ENCODE data around the gene RNGTT. TPM values are rescaled to one million over a fixed set of nuclear protein-coding genes. Genes with fewer than 3 reads are reported as not detected.
"Not testable (repeated sequence)": the region's sequence is repeated elsewhere in the genome, so short reads cannot be mapped to it uniquely, and the experiment has no call there.

RNGTT gene
- total RNA-seq, 1 donor, result 24.9 TPM

DNA sequence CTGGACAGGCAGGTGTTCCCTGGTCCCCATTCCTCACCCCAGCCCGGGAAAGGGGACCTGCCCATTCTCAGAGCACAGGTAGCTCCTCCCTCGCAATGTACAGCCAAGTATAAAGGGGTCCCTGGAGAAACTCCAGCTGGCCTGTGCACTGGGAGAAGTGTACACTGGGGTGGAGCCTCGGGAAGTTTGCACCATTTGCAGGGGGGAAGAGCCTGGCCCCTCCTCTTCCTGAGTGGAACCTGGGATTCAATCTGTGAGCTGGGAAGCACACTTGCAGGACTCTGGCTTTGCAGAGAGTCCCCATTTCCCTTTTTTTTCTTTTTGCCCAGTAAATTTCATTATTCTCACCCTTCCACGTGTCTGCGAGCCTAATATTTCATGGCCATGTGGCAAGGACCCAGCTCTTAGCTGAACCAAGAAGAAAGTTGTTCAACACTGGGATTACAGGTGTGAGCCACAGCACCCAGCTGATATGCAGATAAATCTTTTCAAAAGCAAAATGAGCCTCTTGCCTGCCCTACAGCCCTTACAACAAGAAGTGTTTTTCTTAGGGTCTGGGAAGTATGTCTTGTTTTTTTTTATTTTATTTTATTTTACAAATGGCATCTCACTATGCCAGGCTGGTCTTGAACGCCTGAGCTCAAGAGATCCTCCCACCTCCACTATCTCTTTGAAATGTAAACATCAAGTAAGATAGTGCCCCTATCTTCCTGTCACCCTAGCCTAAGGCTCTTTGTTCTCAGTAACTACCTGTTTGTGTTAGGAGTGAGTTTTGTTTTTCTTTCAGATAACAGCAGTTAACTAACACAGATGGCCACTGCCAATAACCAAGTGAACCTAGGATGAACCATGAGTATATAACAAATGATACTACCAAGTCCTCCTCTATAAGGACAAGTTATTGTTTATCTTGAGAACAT lies 9.3 kb upstream of the RNGTT start:
- H3K4me3 ChIP-seq (ENCODE audit: low read depth, low read length), result no peak overlapping the region
- DNase-seq (ENCODE audit: low read depth), result no peak
- TF ChIP-seq, protein P1, sequence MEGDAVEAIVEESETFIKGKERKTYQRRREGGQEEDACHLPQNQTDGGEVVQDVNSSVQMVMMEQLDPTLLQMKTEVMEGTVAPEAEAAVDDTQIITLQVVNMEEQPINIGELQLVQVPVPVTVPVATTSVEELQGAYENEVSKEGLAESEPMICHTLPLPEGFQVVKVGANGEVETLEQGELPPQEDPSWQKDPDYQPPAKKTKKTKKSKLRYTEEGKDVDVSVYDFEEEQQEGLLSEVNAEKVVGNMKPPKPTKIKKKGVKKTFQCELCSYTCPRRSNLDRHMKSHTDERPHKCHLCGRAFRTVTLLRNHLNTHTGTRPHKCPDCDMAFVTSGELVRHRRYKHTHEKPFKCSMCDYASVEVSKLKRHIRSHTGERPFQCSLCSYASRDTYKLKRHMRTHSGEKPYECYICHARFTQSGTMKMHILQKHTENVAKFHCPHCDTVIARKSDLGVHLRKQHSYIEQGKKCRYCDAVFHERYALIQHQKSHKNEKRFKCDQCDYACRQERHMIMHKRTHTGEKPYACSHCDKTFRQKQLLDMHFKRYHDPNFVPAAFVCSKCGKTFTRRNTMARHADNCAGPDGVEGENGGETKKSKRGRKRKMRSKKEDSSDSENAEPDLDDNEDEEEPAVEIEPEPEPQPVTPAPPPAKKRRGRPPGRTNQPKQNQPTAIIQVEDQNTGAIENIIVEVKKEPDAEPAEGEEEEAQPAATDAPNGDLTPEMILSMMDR (IDR thresholded peaks at IDR 0.05; ENCODE audit: insufficient read depth, low read length), result no peak

DNA sequence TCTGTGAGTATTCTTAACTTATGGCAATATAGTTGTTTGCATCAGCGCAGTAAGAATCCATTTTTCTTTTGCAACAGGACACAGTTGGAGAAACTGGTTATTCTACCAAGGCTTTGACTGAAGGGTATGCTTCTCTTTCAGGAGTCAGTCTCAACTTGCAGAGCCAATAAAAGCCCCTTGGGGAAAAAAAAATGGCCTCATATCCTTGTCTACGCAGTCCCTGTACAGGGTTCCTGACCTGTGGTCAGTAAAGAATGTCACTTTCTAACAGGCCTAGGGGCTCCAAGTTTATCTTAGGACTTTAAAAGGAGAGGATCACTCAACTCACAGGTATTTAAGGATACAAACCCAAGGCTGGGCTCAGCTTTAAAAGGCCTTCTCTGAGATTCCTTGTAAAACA lies 6.9 kb upstream of the RNGTT start:
- no peak overlapping the region for H3K4me3 ChIP-seq (ENCODE audit: low read depth, low read length)
- TF ChIP-seq, protein P1 (IDR thresholded peaks at IDR 0.05; ENCODE audit: insufficient read depth, low read length), result no peak
- DNase-seq (ENCODE audit: low read depth), result no peak

DNA sequence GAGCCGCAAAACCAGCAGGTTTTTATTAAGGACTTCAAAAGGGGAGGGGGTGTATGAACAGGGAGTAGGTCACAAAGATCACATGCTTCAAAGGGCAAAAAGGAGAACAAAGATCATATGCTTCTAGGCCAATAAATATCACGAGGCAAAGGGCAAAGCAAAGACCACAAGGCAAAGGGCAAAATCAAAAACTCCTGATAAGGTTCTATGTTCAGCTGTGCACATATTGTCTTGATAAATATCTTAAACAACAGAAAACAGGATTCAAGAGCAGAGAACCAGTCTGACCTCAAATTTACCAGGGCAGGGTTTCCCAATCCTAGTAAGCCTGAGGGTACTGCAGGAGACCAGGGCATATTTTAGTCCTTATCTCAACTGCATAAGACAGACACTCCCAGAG lies 5.8 kb upstream of the RNGTT start:
- DNase-seq (ENCODE audit: low read depth); H3K4me3 ChIP-seq (ENCODE audit: low read depth, low read length): not testable (repeated sequence)

DNA sequence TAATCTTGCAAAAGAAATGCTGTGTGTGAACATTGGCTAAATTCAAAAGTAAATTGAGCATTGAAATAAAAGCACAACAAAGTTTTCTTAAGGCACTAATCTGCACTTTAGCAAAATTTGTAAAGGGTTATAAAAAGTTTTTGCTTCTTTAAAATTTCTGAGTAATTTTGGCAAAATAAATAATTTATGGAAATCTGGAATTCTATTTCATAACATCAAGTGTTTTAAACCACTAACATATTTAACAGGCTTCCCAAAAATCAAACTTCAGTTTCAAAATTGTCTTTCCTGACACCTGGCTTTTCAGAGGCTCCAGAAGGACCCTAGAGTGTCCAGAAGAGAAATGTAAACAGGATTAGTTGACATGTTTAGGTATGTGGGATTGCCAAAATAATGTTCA lies 4.5 kb upstream of the RNGTT start:
- TF ChIP-seq, protein P1 (IDR thresholded peaks at IDR 0.05; ENCODE audit: insufficient read depth, low read length), result no peak
- DNase-seq (ENCODE audit: low read depth), result no peak
- H3K4me3 ChIP-seq (ENCODE audit: low read depth, low read length), result no peak overlapping the region

DNA sequence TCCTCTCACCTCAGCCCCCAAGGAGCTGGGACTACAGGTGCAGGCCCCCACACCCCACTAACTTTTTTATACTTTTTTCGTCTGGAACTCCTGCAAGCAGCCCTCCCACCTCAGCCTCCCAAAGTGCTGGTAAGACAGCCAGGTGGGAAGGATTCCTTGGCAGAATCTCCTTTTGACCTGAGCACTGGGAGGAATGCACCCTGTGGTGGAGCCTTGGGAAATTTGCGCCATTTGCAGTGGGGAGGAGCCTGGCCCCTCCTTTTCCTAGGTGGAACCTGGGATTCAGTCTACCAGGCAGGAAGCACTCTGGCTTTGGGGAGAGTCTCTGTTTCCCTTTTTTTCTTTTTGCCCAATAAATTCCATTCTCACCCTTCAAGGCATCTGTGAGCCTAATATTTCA lies 2.3 kb upstream of the RNGTT start:
- DNase-seq (ENCODE audit: low read depth), result no peak
- TF ChIP-seq, protein P1 (IDR thresholded peaks at IDR 0.05; ENCODE audit: insufficient read depth, low read length), result no peak
- H3K4me3 ChIP-seq (ENCODE audit: low read depth, low read length), result no peak overlapping the region

DNA sequence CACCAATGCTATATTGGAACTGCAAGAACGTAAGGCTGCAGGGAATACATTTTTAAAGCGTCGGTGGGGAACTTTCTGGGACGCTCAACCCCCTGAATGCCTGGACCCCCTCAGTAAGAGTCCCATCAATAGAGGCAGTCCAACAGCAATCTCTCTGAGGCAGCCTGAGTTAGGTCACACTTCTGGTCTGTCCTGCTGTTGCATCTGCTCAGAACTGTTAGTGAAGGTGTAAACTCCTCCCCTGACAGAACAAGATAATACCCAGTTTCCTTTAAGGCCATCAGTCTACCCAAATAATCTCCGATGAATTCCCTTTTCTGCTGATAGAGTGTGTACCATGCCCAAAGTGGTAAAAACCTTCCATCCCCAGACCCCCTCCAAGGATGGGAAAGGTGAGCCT lies 1.1 kb upstream of the RNGTT start:
- peak overlapping the region; percentile 83 for H3K4me3 ChIP-seq (ENCODE audit: low read depth, low read length)
- TF ChIP-seq, protein P1 (IDR thresholded peaks at IDR 0.05; ENCODE audit: insufficient read depth, low read length), result no peak
- DNase-seq (ENCODE audit: low read depth), result no peak

DNA sequence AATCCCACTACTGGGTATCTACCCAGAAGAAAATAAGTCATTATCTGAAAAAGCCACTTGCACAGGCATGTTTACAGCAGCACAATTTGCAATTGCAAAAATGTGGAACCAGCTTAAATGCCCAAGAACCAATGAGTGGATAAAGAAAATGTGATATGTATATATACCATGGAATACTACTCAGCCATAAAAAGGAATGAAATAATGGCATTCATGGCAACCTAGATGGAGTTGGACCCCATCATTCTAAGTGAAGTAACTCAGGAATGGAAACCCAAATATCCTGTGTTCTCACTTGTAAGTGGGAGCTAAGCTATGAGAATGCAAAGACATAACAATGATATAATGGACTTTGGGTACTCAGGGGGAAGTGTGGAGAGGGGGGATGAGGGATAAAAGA lies 4.6 kb downstream of the RNGTT start:
- TF ChIP-seq, protein P1 (IDR thresholded peaks at IDR 0.05; ENCODE audit: insufficient read depth, low read length), result no peak
- H3K4me3 ChIP-seq (ENCODE audit: low read depth, low read length), result no peak overlapping the region
- no peak for DNase-seq (ENCODE audit: low read depth)

Data from fibroblast of the aortic adventitia (primary cell).